Activated CD8-positive, alpha-beta memory T cell treated with anti-CD3 and anti-CD28 coated beads for 24 hours (primary cell): ENCODE results near the gene RIN3.

ENCODE experiments used
- DNase-seq: peaks from one replicate; pipeline ENCODE4 v3.0.0-alpha.2; 2020

The RIN3 gene, protein sequence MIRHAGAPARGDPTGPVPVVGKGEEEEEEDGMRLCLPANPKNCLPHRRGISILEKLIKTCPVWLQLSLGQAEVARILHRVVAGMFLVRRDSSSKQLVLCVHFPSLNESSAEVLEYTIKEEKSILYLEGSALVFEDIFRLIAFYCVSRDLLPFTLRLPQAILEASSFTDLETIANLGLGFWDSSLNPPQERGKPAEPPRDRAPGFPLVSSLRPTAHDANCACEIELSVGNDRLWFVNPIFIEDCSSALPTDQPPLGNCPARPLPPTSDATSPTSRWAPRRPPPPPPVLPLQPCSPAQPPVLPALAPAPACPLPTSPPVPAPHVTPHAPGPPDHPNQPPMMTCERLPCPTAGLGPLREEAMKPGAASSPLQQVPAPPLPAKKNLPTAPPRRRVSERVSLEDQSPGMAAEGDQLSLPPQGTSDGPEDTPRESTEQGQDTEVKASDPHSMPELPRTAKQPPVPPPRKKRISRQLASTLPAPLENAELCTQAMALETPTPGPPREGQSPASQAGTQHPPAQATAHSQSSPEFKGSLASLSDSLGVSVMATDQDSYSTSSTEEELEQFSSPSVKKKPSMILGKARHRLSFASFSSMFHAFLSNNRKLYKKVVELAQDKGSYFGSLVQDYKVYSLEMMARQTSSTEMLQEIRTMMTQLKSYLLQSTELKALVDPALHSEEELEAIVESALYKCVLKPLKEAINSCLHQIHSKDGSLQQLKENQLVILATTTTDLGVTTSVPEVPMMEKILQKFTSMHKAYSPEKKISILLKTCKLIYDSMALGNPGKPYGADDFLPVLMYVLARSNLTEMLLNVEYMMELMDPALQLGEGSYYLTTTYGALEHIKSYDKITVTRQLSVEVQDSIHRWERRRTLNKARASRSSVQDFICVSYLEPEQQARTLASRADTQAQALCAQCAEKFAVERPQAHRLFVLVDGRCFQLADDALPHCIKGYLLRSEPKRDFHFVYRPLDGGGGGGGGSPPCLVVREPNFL

DNA sequence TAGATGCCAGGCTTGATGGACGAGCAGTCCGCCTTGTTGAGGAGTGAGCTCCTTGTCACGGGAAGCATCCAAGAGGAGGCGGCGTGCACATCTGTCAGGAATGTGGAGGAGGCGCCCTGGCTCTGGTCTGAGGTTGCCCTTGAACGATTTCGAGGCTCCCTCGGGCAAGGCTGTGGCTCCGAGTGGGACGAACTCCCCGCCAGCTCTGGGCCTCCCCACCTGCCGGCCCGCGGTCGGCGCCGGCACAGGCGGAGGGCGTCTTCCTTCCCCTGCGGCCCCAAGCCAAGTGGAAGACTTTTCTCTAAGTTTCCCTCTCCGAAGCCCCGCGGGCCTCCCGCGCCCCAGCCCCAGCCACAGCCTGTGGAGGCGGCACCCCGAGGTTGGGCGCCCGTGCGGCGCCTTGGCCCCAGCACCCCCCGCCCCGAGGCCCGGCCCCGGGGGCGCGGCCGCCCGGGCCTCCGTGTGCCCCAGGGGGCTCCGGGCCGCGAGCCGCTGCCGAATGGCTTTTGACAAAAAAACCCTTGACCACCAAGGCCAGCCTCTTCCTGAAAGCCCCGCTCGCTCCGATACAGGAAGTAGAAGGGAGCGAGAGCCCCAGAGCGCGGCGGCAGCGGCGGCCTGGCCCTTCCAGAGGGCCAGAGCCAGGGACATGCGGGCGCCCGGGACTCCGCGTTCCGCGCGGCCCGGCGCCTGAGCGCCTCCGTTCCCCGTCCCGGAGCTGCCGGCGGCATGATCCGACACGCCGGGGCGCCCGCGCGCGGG is at the start of gene RIN3:
Gene RIN3, plus strand, starts transcription at position 578 of the 762 bp plus-strand sequence. Its CDS starts 152 bp downstream, at position 730.
- peak; percentile 85 for DNase-seq

- DNase-seq, result peak; percentile 43
Observed at GRCh38 chr14:92464156-92464555, 49.4 kb upstream of the RIN3 start.

GRCh38 chr14:92464716-92465115 is 48.9 kb upstream of the RIN3 start:
- DNase-seq, result peak; percentile 43

DNA sequence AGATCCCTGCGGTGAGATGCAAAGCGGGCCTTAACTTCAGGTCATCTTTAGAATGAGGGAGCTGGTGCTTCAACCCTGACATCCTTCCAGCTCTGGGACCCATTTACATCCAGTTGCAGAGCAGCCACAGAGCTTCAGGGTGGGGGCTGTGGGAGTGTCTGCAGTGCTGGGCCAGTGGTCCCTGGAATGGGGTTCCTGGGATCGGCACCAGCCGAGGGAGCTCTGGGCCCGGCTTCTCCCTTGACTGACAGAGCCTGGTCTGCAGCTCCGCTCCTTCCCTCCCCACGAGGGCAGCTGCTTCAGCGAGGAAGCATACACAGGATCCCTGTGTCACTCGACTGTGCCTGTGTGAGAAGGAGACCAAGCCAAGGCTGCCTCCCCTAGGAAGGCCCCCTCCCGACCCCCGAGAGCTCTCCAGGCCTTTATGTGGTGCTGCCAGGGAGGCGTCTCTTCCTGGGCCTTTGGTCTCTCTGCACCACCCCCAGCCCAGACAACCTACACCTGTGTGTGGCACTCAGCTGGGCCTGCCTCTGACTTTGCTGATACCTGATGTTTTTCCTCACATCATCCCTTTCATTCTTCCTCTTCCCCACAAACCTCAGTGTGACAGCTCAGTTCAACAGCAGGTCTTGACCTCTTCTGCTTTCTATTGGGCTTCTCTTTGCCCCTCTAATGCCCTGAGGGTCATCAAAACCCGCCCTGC is 48.1 kb upstream of the RIN3 start:
- DNase-seq, result no peak

DNA sequence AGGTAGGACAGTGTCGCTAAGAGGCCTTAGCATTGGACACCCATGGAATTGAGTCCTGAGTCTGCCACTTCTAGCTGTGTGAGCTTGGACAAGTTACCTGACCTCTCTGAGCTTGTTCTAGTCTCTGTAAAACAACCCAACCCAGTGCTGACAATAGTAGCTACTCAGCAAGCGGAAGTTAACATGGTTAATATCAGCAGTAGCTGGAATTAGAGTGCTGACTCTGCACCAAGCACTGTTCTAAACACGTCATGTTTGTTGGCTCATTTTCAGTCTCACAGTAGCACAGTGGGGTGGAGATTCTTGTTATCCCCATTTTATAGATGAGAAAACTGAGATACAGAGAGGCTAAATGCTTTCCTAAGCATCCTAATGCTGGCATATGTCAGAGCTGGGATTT is 47.5 kb upstream of the RIN3 start:
- no peak for DNase-seq

DNA sequence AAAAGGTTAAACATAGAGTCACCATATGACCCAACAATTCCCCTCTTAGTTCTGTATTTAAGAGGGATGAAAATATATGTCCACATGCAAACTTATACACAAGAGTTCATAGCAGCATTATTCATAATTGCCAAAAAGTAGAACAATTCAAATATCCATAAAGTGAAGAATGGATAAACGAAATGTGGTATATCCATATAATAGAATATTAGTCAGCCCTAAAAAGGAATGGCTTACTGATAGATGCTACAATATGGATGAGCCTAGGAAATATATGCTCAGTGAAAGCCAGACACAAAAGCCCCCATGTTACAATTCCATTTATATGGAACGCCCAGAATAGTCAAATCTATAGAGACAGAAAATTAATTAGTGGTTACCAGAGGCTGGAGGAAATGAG is 44.1 kb upstream of the RIN3 start:
- DNase-seq, result no peak

- no peak for DNase-seq
Observed at GRCh38 chr14:92470215-92470614, 43.4 kb upstream of the RIN3 start.

GRCh38 chr14:92470811-92471210 is 42.8 kb upstream of the RIN3 start:
- no peak for DNase-seq

- DNase-seq, result no peak
Observed at GRCh38 chr14:92471919-92472318, 41.7 kb upstream of the RIN3 start.

GRCh38 chr14:92472860-92473259 is 40.7 kb upstream of the RIN3 start:
- DNase-seq, result peak; percentile 47

GRCh38 chr14:92473261-92473968 is 40.2 kb upstream of the RIN3 start:
- DNase-seq, result peak; percentile 47

- no peak for DNase-seq
Observed at GRCh38 chr14:92473969-92474535, 39.5 kb upstream of the RIN3 start.

- no peak for DNase-seq
Observed at GRCh38 chr14:92475037-92475436, 38.5 kb upstream of the RIN3 start.

GRCh38 chr14:92475451-92476187 is 38.0 kb upstream of the RIN3 start:
- peak; percentile 53 for DNase-seq

GRCh38 chr14:92480856-92481255 is 32.7 kb upstream of the RIN3 start:
- DNase-seq, result peak; percentile 26

DNA sequence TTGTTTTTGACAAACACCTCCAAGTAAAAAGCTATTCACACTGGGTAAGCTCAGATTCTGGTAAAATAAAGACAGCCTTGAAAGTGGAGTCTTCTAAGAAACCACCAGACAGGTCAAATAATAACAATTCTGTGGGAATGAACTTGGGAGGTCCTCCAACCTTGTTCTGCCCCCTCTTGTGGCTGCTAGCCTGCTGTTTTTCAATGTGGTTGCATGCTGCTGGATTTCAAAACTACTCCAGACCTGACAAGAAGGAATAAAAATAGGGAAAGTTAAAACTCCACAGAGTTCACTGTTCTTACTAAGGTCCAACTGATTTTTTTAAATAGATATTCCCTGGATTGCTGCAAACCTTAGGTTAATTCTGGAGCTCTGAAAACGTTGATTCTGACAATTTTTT is 32.2 kb upstream of the RIN3 start:
- no peak for DNase-seq

DNA sequence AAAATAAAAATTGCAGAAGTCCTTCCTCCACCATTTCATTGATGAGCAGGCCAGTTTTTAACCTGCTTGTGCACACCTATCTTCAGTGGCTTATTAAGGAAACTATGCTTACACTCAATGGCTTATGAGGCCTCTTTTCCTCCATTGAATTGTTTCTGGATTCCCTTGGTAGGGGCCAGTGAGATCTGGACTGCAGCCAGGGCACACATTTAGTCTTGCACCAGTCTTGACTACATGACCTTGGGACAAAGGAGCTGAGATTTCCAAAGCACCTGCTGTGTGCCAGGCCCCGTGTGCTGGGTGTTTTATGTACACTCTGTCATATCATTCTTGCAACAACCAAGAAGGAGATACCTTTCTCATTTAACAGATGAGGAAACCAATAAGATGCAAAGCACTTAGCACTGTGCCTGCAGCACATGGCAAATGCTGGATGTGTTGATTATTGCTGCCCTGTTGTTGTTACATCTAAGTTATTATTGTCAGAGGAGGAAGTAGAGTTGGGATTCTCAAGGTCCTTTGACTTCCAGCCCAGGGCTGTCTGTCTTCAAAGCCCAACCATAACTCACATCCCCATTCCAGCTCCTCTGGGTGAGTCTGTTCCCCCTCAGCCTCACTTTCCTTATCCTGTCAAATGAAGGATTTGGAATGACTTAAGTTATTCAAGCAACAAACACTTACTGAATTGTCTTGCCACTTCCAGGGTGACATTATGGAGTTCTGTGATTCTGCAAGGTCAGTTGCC is 31.6 kb upstream of the RIN3 start:
- peak; percentile 35 for DNase-seq

DNA sequence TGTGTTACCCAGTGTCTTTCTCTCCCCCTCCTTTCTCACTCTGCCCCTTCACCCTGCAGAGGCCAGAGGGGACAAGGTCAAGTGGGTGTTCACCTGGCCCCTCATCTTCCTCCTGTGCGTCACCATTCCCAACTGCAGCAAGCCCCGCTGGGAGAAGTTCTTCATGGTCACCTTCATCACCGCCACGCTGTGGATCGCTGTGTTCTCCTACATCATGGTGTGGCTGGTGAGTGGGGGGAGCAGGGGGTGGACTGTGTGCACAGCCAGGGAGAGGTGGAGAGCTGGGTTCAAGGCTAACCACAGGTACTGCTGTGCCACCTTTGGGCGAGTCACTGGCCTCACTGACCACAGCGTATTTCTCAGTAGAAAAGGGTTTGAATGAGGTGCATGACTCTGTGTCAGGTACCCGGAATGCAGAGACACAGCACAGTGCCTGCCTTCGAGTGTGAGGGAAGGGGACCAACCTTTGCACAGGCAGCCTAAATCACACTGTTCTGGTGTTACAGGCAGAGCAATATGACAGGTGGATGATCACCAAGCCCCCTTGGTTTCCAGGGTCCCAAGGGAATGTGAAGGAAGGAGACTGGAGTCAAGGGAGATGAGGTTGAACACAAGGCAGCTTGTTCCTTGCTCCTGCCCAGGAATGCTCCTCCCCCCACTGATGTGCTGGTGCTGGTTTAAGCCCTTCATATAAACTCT is 30.8 kb upstream of the RIN3 start:
- peak; percentile 46 for DNase-seq
